ENCODE results near the gene ERC2.

Gene ERC2

DNA sequence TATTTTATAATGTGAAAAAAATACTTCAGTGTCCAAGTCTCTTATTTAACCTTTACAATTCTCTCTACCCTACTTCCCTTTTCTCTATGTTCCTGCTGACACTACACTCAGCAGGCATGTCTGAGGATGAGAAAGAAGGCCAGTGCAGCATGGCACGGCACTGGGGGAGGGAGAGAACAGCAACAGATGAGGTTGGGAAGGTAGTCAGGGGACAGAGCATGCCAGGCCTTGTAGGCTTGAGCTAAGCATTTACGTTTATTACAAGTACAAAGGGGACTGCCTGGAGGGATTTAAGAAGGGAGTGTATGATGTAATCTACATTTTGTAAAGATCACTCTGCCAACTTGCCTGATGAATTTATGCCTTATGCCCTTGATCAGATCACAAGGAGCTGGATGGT lies 863.9 kb downstream of the ERC2 start:
- TF ChIP-seq, protein P1, sequence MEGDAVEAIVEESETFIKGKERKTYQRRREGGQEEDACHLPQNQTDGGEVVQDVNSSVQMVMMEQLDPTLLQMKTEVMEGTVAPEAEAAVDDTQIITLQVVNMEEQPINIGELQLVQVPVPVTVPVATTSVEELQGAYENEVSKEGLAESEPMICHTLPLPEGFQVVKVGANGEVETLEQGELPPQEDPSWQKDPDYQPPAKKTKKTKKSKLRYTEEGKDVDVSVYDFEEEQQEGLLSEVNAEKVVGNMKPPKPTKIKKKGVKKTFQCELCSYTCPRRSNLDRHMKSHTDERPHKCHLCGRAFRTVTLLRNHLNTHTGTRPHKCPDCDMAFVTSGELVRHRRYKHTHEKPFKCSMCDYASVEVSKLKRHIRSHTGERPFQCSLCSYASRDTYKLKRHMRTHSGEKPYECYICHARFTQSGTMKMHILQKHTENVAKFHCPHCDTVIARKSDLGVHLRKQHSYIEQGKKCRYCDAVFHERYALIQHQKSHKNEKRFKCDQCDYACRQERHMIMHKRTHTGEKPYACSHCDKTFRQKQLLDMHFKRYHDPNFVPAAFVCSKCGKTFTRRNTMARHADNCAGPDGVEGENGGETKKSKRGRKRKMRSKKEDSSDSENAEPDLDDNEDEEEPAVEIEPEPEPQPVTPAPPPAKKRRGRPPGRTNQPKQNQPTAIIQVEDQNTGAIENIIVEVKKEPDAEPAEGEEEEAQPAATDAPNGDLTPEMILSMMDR (IDR thresholded peaks at IDR 0.05; ENCODE audit: control insufficient read depth, extremely low read depth, insufficient read depth), result no peak
- no peak overlapping the region for H3K4me3 ChIP-seq (ENCODE audit: low read depth, low read length)
- DNase-seq (ENCODE audit: low read depth), result no peak

DNA sequence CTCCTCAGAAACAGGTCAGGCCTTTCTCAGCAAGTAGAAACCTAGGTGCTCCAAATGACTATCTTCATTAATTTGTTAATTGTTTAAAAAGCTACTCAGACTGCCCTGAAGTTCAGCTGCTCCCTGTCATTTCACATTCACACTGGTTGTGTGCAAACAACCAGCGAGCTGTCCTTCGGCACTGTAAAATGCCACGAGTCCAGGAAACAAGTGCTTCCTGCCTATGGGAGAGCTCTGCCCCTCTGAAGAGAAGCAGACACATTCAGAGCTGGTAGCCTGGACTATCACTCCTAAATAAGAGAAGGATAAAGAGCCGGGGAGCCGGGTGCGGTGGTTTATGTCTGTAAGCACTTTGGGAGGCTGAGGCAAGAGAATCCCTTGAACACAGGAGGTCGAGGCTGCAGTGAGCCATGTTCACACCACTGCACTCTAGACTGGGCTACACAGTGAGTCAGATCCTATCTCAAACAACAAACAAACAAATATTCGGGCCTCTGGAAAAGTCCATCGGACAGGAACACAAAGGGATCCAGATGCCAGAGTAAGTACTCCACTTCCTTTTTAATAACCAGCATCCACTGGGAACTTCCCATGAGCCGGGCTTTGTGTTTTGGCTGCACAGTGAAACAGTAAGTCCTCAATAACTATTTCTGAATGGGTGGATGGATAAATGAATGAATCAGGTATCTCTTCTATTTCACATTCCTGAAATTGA lies 866.7 kb downstream of the ERC2 start:
- DNase-seq (ENCODE audit: low read depth), result no peak
- H3K4me3 ChIP-seq (ENCODE audit: low read depth, low read length), result no peak overlapping the region
- TF ChIP-seq, protein P1 (IDR thresholded peaks at IDR 0.05; ENCODE audit: control insufficient read depth, extremely low read depth, insufficient read depth), result no peak

DNA sequence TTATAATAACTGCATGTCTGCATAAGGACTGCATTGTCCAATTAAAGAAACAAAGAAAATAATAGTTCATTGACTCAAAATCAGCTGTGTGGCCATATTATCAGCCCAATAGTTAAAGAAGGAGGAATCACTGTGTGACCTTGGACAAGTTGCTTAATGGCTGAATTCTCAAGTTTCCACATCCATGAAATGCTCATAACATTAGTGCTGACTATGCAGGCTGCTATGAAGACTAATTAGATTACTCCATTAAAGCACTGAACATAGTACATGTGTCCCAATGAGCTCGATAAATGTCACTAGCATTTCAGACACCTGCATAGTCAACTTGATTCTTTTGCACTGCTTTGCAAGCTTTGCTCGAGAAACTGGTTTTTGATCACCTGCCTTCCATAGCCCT lies 870.0 kb downstream of the ERC2 start:
- no peak overlapping the region for H3K4me3 ChIP-seq (ENCODE audit: low read depth, low read length)
- DNase-seq (ENCODE audit: low read depth), result no peak
- TF ChIP-seq, protein P1 (IDR thresholded peaks at IDR 0.05; ENCODE audit: control insufficient read depth, extremely low read depth, insufficient read depth), result no peak

DNA sequence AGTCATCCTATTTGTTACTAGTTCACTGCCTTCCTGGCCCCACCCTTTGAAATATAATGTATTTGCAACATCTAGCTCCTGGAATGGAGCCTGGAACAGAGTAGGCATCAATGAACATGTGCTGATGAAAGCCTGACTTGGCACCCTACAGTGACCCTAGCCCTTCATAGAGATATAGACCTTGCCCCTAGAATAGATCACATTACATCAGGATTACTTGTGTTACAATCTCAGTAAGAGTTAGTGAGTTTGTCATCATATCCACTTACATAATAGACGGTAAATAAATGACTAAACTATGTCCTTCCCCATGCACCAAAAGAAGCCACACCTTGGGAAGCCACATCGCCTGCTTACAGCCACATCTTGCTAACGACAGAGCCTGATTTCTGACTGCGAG lies 870.6 kb downstream of the ERC2 start:
- no peak for DNase-seq (ENCODE audit: low read depth)
- no peak overlapping the region for H3K4me3 ChIP-seq (ENCODE audit: low read depth, low read length)
- TF ChIP-seq, protein P1 (IDR thresholded peaks at IDR 0.05; ENCODE audit: control insufficient read depth, extremely low read depth, insufficient read depth), result no peak

DNA sequence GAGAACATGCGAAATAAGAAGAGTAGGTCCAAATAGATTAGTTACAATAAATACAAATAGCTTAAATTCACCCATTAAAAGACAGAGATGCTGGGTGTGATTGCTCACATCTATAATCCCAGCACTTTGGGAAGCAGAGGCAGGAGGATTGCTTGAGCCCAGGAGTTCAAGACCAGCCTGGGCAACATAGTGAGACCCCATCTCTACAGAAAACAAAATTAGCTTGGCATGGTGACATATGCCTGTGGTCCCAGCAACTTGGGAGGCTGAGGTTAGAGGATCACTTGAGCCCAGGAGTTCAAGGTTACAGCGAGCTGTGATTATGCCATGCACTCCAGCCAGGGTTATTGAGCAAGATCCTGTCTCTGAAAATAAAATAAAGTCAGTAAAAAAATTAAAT lies 872.1 kb downstream of the ERC2 start:
- no peak overlapping the region for H3K4me3 ChIP-seq (ENCODE audit: low read depth, low read length)
- TF ChIP-seq, protein P1 (IDR thresholded peaks at IDR 0.05; ENCODE audit: control insufficient read depth, extremely low read depth, insufficient read depth), result no peak
- no peak for DNase-seq (ENCODE audit: low read depth)

DNA sequence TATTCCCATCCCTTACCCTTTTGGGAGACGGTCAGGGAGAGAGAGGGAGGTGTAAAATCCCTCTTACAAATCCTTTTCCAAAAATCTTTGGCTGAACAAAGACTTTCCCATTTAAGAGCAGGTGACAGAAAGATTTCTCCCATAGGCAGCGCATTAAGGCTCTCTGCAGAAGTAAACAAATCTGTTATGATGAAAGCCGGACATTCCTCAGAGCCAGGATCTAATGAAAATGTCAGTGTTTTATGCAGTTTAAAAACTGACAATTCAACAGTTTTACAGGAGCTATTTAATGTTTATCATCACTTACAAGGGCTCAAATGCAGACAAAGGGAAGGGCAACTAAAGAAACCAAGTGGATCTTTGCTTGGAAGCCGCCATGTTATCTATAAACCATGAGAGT lies 872.8 kb downstream of the ERC2 start:
- H3K4me3 ChIP-seq (ENCODE audit: low read depth, low read length), result no peak overlapping the region
- TF ChIP-seq, protein P1 (IDR thresholded peaks at IDR 0.05; ENCODE audit: control insufficient read depth, extremely low read depth, insufficient read depth), result no peak
- DNase-seq (ENCODE audit: low read depth), result no peak

DNA sequence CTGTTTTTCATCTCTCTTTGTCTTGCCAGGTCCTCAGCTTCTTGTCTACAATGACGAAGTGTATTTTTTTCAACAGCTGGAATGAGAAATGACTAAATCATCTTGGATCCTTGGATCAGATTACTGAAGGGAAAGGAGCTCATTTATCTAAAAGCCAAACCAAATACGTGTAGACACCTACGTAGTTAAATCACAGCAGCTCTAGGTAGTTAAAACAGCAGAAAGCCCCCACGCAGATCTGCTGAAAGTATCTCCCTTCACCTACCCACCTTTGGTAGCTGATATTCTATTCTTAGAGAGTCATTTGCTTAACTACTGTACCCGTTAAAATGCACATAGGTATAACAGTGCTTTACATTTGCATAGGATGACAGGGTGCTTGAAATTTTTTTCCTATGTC lies 875.7 kb downstream of the ERC2 start:
- TF ChIP-seq, protein P1 (IDR thresholded peaks at IDR 0.05; ENCODE audit: control insufficient read depth, extremely low read depth, insufficient read depth), result no peak
- H3K4me3 ChIP-seq (ENCODE audit: low read depth, low read length), result no peak overlapping the region
- no peak for DNase-seq (ENCODE audit: low read depth)

All from LNCaP clone FGC (cell line).